Measurements from ENCODE around the gene C4BPA. TPM values are rescaled to one million over a fixed set of nuclear protein-coding genes. Genes with fewer than 3 reads are reported as not detected.

The C4BPA gene
- total and polyA plus RNA-seq, 10 of the 15 experiments (the other 5 are each of a cell fraction or from before 2014, with no cell fraction given): 0.31 TPM; not detected in 9

DNA sequence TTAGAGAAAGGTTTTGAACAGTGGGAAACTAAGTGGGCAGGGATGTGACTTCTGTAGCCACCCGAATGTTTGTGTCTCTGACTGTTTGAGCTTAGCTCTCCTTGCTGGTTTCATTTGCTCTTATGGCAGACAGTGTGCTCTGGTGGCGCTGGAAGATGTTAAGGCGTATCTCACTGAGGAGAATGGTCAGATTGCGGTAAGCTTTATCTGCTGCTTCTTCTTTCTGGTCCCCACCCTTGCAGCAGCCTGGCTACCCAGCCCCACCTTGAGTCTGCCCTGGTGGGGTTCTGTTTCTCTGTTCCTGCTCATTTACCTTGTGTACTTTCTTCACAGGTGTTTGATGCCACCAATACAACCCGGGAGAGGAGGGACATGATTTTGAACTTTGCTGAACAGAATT, 41.0 kb upstream of the C4BPA start (continued):
- TF ChIP-seq CTCF (IDR thresholded peaks at IDR 0.05 in 2 of 3, conservative IDR thresholded peaks at IDR 0.05 in 1 of 3; ENCODE audit: control insufficient read depth in 2 of 3, extremely low read depth in 1 of 3, insufficient read depth in 1 of 3, low read depth in 3 of 3, low read length in 3 of 3) (no peak), RUNX3 (IDR thresholded peaks at IDR 0.05; ENCODE audit: low read length) (no peak), ZNF622 (IDR thresholded peaks at IDR 0.05) (no peak)

DNA sequence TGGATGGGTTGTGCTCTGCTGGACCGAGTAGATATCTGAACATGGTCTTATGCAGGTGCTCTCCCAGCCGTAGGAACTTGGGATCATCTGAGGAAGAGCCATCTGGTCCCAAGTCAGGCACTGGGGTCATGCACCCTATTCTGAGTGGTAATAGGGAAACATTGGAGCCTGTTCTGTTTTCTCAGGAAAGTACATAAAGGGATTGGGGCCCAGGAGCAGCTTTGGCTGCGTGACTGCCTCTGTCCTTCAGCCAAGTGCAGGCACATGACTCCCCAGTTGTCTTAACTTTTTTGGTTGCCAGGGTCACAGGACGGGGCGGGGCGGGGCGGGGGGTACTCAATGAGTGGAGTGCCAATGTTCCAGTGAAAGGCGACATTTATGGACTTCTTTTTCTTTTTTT, 39.5 kb upstream of the C4BPA start:
- in situ Hi-C loops (cut with MboI) (no loop called here), intact Hi-C loops (cut with micrococcal nuclease; ENCODE audit: unreplicated experiment) (no loop called here)
- ATAC-seq (no peak), FAIRE-seq (no peak), DNase-seq (ENCODE audit: low read depth, low spot score) (no peak)
- H3K27me3 ChIP-seq (replicated peaks in 1 of 2; ENCODE audit: control insufficient read depth in 2 of 2, insufficient read depth in 2 of 2, low read length in 1 of 2): no peaks in the 10 kb centered on the region
- BruUV-seq (replicated peaks): no TSS peak
- no peak overlapping the region for H3K4me3 ChIP-seq
- CTCF ChIA-PET: interaction anchor here (0.7 kb wide), 1 partner anchor 83 kb away, joined by 3 read pairs; no protein-coding TSS in a partner anchor
- RAD21 ChIA-PET (ENCODE audit: unreplicated experiment): no interaction called here
- H3K36me3 ChIP-seq (ENCODE audit: control insufficient read depth in 2 of 2, insufficient read depth in 2 of 2, low read length in 1 of 2): no peaks in the 10 kb centered on the region
- no peaks in the 10 kb centered on the region for H3K79me2 ChIP-seq (ENCODE audit: control insufficient read depth, insufficient read depth, low read length)
- no peaks in the 10 kb centered on the region for H3K4me1 ChIP-seq (ENCODE audit: control insufficient read depth, insufficient read depth, low read length)
- H3K4me2 ChIP-seq (ENCODE audit: control insufficient read depth, insufficient read depth): no peak overlapping the region
- H3K27ac ChIP-seq (ENCODE audit: control insufficient read depth, insufficient read depth): no peak overlapping the region
- no peaks in the 10 kb centered on the region for H4K20me1 ChIP-seq (ENCODE audit: control insufficient read depth, insufficient read depth)
- WGBS (ENCODE audit: insufficient coverage, insufficient replicate concordance, low lambda C conversion rate, missing lambda C conversion rate): 85% methylated on average over 8 of the region's 8 CpGs
- SMC1A ChIA-PET (ENCODE audit: uncharacterized antibody, unreplicated experiment): interaction anchor here (1.0 kb wide), 1 partner anchor 438 kb away, joined by 3 read pairs; no protein-coding TSS in a partner anchor
- POLR2A ChIA-PET: no interaction called here
- no peak overlapping the region for H3K9ac ChIP-seq (ENCODE audit: control insufficient read depth, insufficient read depth, low read length)
- H3K9me3 ChIP-seq (replicated peaks; ENCODE audit: control insufficient read depth, insufficient read depth, low read length): no peaks in the 10 kb centered on the region
- no peak overlapping the region for H2AFZ ChIP-seq (ENCODE audit: control insufficient read depth, low read depth, low read length)
- TF ChIP-seq ZBTB33 (IDR thresholded peaks at IDR 0.05) (no peak), FOXM1 (IDR thresholded peaks at IDR 0.05; ENCODE audit: low read depth, low read length) (no peak), ZNF274 (IDR thresholded peaks at IDR 0.05; ENCODE audit: insufficient read depth, insufficient read length) (no peak), IRF4 (IDR thresholded peaks at IDR 0.05; ENCODE audit: low read depth, low read length) (no peak), IKZF1 (conservative IDR thresholded peaks at IDR 0.05) (no peak), MTA3 (IDR thresholded peaks at IDR 0.05; ENCODE audit: borderline replicate concordance, low read length) (no peak), HDAC2 (IDR thresholded peaks at IDR 0.05) (no peak), REST (IDR thresholded peaks at IDR 0.05; ENCODE audit: low read depth, low read length) (no peak)
- TF ChIP-seq, protein P1, sequence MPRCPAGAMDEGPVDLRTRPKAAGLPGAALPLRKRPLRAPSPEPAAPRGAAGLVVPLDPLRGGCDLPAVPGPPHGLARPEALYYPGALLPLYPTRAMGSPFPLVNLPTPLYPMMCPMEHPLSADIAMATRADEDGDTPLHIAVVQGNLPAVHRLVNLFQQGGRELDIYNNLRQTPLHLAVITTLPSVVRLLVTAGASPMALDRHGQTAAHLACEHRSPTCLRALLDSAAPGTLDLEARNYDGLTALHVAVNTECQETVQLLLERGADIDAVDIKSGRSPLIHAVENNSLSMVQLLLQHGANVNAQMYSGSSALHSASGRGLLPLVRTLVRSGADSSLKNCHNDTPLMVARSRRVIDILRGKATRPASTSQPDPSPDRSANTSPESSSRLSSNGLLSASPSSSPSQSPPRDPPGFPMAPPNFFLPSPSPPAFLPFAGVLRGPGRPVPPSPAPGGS (IDR thresholded peaks at IDR 0.05; ENCODE audit: borderline replicate concordance, insufficient read depth, low read depth, low read length, poor library complexity, severe bottlenecking): no peak
- TF ChIP-seq, protein P2, sequence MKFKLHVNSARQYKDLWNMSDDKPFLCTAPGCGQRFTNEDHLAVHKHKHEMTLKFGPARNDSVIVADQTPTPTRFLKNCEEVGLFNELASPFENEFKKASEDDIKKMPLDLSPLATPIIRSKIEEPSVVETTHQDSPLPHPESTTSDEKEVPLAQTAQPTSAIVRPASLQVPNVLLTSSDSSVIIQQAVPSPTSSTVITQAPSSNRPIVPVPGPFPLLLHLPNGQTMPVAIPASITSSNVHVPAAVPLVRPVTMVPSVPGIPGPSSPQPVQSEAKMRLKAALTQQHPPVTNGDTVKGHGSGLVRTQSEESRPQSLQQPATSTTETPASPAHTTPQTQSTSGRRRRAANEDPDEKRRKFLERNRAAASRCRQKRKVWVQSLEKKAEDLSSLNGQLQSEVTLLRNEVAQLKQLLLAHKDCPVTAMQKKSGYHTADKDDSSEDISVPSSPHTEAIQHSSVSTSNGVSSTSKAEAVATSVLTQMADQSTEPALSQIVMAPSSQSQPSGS (IDR thresholded peaks at IDR 0.05; ENCODE audit: low read length): no peak
